MM.1S (cell line): Measurements from ENCODE around the gene WDR91.
"Not testable (repeated sequence)": the region's sequence is repeated elsewhere in the genome, so short reads cannot be mapped to it uniquely, and the experiment has no call there.

Source experiments
- CTCF ChIP-seq: fragments of 300-600 bp; sonication (generic); IDR thresholded peaks from 2 replicates; pipeline ENCODE4 v1.5.1; 2016; ENCODE audit warnings: antibody characterized with exemption, low read length, mixed read lengths
- EZH2phosphoT487 ChIP-seq: fragments of 300-600 bp; sonication (generic); IDR thresholded peaks from 2 replicates; pipeline ENCODE4 v1.6.1; 2018; ENCODE audit warnings: antibody characterized with exemption, low read length

- TF ChIP-seq CTCF, EZH2phosphoT487: not testable (repeated sequence)
Observed at GRCh38 chr7:135211946-135212685, 790 bp upstream of the WDR91 start.
